ENCODE results near the gene NODAL.

- no peak for TF ChIP-seq POLR2AphosphoS5 (IDR thresholded peaks at IDR 0.05)
- no peak for TF ChIP-seq CTCF (IDR thresholded peaks at IDR 0.05)
- no peak for TF ChIP-seq POLR2A (IDR thresholded peaks at IDR 0.05)
These were observed 14.7 kb downstream of the NODAL start for GRCh38 chr10:70426823-70427222.
